Subcutaneous adipose tissue (tissue), 4 donors: ENCODE results near the gene XPO6. TPM values are rescaled to one million over a fixed set of nuclear protein-coding genes. Genes with fewer than 3 reads are reported as not detected.

ENCODE experiments used
- total RNA-seq, 4 donors: library from RNA; depleted of rRNA; stranded (reverse); fragments of >200 nt; gene quantifications; one replicate each; pipeline ENCODE4 v1.1.0, GENCODE V29; 2016
- TF ChIP-seq, protein P1 (sequence below): fragments of 450-650 bp; IDR thresholded peaks from one replicate; pipeline ENCODE4 v1.5.1; 2016; ENCODE audit warnings: low read depth, mild to moderate bottlenecking, control low read depth, antibody characterized with exemption, moderate library complexity

Gene XPO6, protein sequence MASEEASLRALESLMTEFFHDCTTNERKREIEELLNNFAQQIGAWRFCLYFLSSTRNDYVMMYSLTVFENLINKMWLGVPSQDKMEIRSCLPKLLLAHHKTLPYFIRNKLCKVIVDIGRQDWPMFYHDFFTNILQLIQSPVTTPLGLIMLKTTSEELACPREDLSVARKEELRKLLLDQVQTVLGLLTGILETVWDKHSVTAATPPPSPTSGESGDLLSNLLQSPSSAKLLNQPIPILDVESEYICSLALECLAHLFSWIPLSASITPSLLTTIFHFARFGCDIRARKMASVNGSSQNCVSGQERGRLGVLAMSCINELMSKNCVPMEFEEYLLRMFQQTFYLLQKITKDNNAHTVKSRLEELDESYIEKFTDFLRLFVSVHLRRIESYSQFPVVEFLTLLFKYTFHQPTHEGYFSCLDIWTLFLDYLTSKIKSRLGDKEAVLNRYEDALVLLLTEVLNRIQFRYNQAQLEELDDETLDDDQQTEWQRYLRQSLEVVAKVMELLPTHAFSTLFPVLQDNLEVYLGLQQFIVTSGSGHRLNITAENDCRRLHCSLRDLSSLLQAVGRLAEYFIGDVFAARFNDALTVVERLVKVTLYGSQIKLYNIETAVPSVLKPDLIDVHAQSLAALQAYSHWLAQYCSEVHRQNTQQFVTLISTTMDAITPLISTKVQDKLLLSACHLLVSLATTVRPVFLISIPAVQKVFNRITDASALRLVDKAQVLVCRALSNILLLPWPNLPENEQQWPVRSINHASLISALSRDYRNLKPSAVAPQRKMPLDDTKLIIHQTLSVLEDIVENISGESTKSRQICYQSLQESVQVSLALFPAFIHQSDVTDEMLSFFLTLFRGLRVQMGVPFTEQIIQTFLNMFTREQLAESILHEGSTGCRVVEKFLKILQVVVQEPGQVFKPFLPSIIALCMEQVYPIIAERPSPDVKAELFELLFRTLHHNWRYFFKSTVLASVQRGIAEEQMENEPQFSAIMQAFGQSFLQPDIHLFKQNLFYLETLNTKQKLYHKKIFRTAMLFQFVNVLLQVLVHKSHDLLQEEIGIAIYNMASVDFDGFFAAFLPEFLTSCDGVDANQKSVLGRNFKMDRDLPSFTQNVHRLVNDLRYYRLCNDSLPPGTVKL
- total RNA-seq, result 100 to 1,000 TPM in 1 of 4 donors, 10 to 100 TPM in 3; 64.1 to 121 (median 82.9) TPM

DNA sequence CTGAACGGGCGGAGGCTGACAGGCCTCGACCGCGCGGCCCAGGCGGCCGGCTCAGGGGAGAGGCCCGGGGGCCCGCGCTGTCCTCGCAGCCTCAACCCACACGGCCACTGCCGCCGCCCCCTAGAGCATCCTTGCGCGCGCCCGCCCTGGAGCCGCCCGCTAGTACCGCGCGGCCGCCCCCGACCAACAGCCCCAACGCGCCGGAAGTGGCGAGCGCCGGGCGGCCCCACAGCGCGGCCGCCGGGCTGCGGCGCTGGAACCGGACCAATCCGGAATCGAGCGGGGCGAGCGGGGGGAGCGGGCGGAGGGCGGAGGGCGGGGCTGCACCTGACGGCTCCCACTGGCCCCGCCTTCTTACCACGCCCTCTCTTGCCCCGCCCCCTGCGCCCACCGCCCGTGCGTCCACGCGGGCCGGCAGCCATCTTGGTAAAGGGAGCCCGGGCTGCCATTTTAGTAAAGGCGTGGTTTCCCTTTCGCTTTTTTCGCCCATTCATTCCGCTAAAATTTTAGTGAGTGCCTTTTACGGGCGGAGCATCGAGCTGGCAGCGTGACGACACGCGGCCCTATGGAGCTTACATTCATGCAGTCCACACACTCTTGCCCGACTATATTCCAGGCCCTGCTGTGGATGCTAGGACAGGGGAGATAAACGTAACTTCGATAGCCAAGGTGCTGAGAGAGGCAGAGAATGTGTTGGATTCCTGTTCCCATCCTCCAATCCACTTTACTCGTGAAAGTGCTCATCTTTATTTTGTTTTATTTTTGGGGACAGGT, at the start of gene XPO6:
Gene XPO6 (minus strand): TSS at position 208 of the 774 bp plus-strand sequence. CDS start 597 bp downstream, outside the sequence.
- TF ChIP-seq, protein P1, sequence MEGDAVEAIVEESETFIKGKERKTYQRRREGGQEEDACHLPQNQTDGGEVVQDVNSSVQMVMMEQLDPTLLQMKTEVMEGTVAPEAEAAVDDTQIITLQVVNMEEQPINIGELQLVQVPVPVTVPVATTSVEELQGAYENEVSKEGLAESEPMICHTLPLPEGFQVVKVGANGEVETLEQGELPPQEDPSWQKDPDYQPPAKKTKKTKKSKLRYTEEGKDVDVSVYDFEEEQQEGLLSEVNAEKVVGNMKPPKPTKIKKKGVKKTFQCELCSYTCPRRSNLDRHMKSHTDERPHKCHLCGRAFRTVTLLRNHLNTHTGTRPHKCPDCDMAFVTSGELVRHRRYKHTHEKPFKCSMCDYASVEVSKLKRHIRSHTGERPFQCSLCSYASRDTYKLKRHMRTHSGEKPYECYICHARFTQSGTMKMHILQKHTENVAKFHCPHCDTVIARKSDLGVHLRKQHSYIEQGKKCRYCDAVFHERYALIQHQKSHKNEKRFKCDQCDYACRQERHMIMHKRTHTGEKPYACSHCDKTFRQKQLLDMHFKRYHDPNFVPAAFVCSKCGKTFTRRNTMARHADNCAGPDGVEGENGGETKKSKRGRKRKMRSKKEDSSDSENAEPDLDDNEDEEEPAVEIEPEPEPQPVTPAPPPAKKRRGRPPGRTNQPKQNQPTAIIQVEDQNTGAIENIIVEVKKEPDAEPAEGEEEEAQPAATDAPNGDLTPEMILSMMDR, result no peak

DNA sequence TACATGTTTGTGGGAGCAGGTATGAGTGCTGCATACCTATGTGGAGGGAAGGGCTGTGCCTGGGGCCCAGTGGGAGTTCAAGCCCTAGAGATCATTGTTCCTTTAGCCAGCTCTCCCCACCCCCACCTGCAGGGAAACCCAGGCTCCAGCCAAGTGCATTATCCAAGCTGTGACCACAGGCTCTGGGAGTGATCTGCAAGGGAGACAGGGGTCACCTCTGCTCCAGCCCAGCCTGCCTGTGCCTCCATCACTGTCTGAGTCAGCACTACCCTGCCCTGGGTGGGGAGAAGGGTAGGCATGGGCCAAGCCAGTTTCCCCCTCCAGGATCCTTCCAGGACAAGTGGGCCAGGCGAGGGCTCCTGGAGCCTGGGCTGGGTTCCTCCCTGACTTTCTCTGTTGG, 48.4 kb upstream of the XPO6 start:
- TF ChIP-seq, protein P1, result no peak

DNA sequence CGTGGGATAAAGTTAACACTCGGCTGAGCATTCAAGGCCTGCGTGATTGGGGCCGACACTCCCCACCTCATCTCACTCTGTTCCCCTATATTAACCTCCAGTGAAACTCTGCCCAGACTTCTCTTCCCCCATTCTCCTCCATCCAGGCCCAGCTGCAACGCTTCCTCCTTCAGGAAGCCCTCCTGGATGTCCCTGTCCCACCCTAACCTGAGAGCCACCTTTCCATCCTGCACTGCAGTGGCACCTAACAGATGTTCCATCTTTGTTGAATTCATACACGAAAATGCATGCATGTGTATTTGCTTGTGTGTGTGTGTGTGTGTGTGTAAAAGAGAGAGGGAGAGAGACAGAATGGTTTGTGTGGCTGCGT, 48.0 kb upstream of the XPO6 start:
- TF ChIP-seq, protein P1, result no peak

DNA sequence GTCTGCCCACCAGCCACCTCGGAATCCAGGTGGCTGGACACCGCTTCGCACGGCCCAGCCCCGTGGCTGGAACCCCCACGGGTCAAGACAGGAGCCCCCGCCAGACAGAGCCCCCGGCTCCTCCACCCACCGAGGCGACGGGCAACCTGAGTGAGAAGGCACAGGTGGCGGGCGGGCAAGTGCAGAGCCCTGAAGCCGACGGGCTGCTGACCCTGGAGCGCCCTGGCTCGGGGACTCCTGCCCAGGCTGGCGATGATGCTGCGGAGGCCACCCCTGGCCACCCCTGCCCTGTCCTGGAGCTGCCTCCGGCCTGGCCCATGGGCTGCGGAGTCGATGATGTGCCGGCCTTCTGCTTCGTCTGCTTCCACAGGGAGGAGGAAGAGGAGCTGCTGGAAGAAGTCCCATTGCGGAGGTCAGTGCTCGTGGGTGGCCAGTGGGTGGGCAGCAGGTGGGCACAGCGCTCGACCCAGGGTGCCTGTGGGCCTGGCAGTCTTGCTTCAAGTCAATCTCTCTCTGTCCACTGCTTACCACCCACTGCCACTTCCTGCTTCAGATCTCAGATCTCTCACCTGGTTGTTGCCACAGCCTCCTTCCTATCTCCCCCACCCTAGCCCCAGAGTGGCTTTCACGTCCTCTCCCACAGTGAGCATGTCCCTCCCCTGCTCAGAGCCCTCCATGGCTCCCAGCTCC, 47.5 kb upstream of the XPO6 start:
- TF ChIP-seq, protein P1, result no peak

DNA sequence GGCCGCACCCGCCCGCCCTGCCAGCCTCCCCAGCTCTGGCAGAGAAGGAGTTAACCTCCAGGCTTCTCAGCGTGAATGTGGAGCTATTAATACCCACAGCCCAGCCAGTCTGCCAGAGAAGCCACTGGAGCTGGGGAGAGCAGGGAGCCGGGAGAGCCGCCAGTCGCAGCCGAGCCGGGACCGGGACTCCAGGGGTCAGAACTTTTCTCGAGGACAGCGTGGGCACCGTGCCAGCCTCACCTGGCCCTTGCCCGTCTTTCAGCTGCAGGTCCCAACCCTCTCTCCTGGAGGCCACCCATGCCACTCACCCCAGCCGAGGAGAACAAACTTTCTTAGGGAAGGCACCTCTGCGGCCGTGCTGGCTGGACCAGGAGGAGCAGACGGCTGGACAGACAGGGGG, 46.8 kb upstream of the XPO6 start:
- TF ChIP-seq, protein P1, result no peak

DNA sequence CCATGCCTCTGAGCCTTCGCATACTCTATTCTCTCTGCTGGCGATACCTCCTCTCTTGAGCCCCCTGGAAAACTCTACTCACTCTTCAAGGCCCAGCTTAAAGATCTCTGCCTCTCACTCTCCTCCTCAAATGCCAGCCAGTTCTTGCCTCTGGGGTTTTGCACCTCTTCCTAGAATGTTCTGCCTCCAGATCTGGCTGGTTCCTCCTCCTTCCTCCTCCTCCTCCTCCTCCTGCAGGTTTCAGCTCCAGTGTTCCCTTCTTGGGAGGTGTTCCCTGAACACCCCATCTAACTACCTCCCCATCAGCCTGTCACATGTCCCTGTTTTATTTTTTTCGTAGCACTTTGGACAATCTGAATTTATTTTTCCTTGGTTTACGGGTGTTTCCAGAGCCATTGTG, 45.5 kb upstream of the XPO6 start:
- TF ChIP-seq, protein P1, result no peak
